ENCODE data around the gene RRBP1.

- TF ChIP-seq, protein P1, sequence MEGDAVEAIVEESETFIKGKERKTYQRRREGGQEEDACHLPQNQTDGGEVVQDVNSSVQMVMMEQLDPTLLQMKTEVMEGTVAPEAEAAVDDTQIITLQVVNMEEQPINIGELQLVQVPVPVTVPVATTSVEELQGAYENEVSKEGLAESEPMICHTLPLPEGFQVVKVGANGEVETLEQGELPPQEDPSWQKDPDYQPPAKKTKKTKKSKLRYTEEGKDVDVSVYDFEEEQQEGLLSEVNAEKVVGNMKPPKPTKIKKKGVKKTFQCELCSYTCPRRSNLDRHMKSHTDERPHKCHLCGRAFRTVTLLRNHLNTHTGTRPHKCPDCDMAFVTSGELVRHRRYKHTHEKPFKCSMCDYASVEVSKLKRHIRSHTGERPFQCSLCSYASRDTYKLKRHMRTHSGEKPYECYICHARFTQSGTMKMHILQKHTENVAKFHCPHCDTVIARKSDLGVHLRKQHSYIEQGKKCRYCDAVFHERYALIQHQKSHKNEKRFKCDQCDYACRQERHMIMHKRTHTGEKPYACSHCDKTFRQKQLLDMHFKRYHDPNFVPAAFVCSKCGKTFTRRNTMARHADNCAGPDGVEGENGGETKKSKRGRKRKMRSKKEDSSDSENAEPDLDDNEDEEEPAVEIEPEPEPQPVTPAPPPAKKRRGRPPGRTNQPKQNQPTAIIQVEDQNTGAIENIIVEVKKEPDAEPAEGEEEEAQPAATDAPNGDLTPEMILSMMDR (IDR thresholded peaks at IDR 0.05; ENCODE audit: borderline replicate concordance, extremely low read depth, low read length, poor library complexity, severe bottlenecking) = no peak
- no peak for TF ChIP-seq EZH2 (IDR thresholded peaks at IDR 0.05; ENCODE audit: borderline replicate concordance, low read depth, low read length, severe bottlenecking)
Observed at GRCh38 chr20:17700637-17701036, 18.6 kb upstream of the RRBP1 start.
